Measurements from ENCODE around the gene SNX20. TPM values are rescaled to one million over a fixed set of nuclear protein-coding genes. Genes with fewer than 3 reads are reported as not detected.

The SNX20 gene
- total RNA-seq, 1 donor from 2014 or later = 0.69 TPM

GRCh38 chr16:50690177-50690576, 9.1 kb upstream of the SNX20 start:
- Histone ChIP-seq H3K27me3 (ENCODE audit: low read depth) (peaks cover 7% of the 10 kb centered on the region), H3K4me1 (peaks cover 20% of the 10 kb centered on the region), H3K27ac (replicated peaks) (no peak overlapping the region), H3K4me3 (no peak overlapping the region), H3K9me3 (replicated peaks) (no peaks in the 10 kb centered on the region), H3K36me3 (no peaks in the 10 kb centered on the region)
- intact Hi-C loops (cut with micrococcal nuclease) = no loop called here
- TF ChIP-seq CTCF (IDR thresholded peaks at IDR 0.05; ENCODE audit: borderline replicate concordance) = no peak
- DNase-seq = no peak

- Histone ChIP-seq H3K36me3 (no peaks in the 10 kb centered on the region), H3K27me3 (ENCODE audit: low read depth) (no peaks in the 10 kb centered on the region), H3K27ac (replicated peaks) (no peak overlapping the region), H3K9me3 (replicated peaks) (no peaks in the 10 kb centered on the region), H3K4me1 (peaks cover 13% of the 10 kb centered on the region), H3K4me3 (no peak overlapping the region)
- TF ChIP-seq CTCF (IDR thresholded peaks at IDR 0.05; ENCODE audit: borderline replicate concordance) = no peak
- no peak for DNase-seq
- intact Hi-C loops (cut with micrococcal nuclease) = no loop called here
Observed at GRCh38 chr16:50688867-50689266, 7.8 kb upstream of the SNX20 start.

- no peak for TF ChIP-seq CTCF (IDR thresholded peaks at IDR 0.05; ENCODE audit: borderline replicate concordance)
- Histone ChIP-seq H3K36me3 (no peaks in the 10 kb centered on the region), H3K27me3 (ENCODE audit: low read depth) (no peaks in the 10 kb centered on the region), H3K27ac (replicated peaks) (no peak overlapping the region), H3K4me3 (no peak overlapping the region), H3K9me3 (replicated peaks) (no peaks in the 10 kb centered on the region), H3K4me1 (peaks cover 6% of the 10 kb centered on the region)
- intact Hi-C loops (cut with micrococcal nuclease) = no loop called here
- DNase-seq = no peak
Observed at GRCh38 chr16:50688083-50688482, 7.0 kb upstream of the SNX20 start.

GRCh38 chr16:50685462-50686063, 4.5 kb upstream of the SNX20 start:
- Histone ChIP-seq H3K36me3 (no peaks in the 10 kb centered on the region), H3K27ac (replicated peaks) (no peak overlapping the region), H3K9me3 (replicated peaks) (no peaks in the 10 kb centered on the region), H3K27me3 (ENCODE audit: low read depth) (peaks cover 6% of the 10 kb centered on the region), H3K4me3 (no peak overlapping the region), H3K4me1 (peaks cover 6% of the 10 kb centered on the region)
- DNase-seq = no peak
- intact Hi-C loops (cut with micrococcal nuclease) = no loop called here
- TF ChIP-seq CTCF (IDR thresholded peaks at IDR 0.05; ENCODE audit: borderline replicate concordance) = no peak

- H3K36me3 ChIP-seq = no peaks in the 10 kb centered on the region
- peaks cover 6% of the 10 kb centered on the region for H3K27me3 ChIP-seq (ENCODE audit: low read depth)
- no peak overlapping the region for H3K27ac ChIP-seq (replicated peaks)
- intact Hi-C loops (cut with micrococcal nuclease) = no loop called here
- no peak for DNase-seq
- H3K4me3 ChIP-seq = no peak overlapping the region
- no peak for TF ChIP-seq CTCF (IDR thresholded peaks at IDR 0.05; ENCODE audit: borderline replicate concordance)
- H3K9me3 ChIP-seq (replicated peaks) = no peaks in the 10 kb centered on the region
- peaks cover 6% of the 10 kb centered on the region for H3K4me1 ChIP-seq
Observed at GRCh38 chr16:50684823-50685461, 3.8 kb upstream of the SNX20 start.
